Measurements from ENCODE around the gene DHX30.

The DHX30 gene

GRCh38 chr3:47849186-47849698 lies 46.3 kb downstream of the DHX30 start:
- no peak for DNase-seq (ENCODE audit: low read depth)
- no peak overlapping the region for H3K4me3 ChIP-seq (ENCODE audit: low read length)
- TF ChIP-seq, protein P1, sequence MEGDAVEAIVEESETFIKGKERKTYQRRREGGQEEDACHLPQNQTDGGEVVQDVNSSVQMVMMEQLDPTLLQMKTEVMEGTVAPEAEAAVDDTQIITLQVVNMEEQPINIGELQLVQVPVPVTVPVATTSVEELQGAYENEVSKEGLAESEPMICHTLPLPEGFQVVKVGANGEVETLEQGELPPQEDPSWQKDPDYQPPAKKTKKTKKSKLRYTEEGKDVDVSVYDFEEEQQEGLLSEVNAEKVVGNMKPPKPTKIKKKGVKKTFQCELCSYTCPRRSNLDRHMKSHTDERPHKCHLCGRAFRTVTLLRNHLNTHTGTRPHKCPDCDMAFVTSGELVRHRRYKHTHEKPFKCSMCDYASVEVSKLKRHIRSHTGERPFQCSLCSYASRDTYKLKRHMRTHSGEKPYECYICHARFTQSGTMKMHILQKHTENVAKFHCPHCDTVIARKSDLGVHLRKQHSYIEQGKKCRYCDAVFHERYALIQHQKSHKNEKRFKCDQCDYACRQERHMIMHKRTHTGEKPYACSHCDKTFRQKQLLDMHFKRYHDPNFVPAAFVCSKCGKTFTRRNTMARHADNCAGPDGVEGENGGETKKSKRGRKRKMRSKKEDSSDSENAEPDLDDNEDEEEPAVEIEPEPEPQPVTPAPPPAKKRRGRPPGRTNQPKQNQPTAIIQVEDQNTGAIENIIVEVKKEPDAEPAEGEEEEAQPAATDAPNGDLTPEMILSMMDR (IDR thresholded peaks at IDR 0.05; ENCODE audit: insufficient read depth, low read depth, low read length, missing control alignments) = no peak

DNA sequence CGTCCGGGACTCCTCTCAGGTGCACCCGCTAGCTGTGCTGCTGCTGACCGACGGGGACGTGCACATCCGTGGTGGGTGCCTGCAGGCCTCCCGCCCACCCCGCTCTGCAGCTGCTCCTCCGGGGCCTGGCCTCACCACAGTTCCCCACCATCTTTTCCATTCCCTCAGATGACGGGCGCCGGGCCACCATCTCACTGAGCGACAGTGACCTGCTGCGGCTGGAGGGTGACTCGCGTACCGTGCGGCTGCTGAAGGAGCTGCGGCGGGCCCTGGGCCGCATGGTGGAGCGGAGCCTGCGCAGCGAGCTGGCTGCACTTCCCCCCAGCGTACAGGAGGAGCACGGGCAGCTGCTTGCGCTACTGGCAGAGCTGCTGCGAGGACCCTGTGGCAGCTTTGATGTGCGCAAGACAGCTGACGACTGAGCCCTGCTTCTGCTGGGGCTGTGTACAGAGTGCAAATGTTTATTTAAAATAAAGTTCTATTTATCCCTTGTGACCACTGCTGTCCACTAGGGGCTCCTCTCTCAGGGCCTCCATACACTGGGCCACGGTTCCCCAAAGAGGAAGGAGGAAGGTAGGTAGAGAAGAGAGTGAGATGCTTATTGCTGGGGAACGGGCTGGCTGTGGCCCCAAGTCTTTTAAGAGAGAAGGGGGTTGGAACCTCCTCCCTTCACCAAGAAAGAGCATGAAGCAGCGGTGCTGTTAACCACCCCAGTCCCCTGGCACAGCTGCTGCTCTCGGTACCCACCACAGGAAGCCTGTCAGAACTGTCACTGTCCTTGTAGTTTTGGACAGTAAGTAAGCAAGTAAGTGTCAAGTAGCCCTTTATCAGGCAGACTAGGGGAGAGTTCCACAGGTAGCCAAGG lies 47.0 kb downstream of the DHX30 start:
- DNase-seq (ENCODE audit: low read depth) = peak; percentile 36
- TF ChIP-seq, protein P1 (IDR thresholded peaks at IDR 0.05; ENCODE audit: insufficient read depth, low read depth, low read length, missing control alignments) = peak; percentile 49
- H3K4me3 ChIP-seq (ENCODE audit: low read length) = no peak overlapping the region

DNA sequence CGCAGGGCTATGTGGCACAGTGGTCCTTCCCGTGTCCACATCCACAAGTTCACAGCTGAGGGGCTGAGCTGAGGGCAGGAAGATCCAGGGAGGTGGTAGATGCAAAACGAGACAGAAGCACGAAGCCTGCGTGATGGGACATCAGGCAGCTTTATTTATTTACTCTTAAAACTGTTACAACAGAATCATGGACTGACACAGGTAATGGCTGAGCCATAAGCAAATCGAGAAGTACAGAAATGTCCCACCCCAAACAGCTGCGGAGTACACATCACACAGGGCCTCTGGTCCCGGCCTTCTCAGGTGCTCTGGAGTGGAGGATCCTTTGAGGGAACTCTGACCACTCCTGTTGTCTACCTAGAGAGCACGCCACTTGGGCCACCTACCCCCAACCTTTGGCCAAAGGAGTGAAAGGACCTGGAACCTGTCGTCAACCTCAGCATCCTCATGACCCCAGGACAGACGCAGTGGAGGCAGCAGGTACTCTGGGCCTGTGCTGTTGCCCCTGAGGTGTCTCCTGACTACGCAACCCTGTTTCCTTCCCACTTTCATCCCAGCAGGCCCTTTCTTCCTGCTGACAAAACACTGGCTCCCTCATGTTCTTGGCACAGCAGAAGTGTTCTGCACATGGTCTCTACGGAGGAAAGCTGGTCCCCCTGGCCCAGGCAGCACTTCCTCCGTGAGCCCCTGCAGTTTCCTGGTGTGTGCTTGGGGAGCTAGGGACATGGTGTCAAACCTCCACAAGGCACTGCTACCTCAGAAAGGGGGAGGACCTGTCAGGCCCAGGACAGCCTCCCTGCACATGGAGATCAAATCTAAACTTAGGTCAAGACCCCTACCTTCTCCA lies 47.8 kb downstream of the DHX30 start:
- no peak overlapping the region for H3K4me3 ChIP-seq (ENCODE audit: low read length)
- TF ChIP-seq, protein P1 (IDR thresholded peaks at IDR 0.05; ENCODE audit: insufficient read depth, low read depth, low read length, missing control alignments) = no peak
- no peak for DNase-seq (ENCODE audit: low read depth)

DNA sequence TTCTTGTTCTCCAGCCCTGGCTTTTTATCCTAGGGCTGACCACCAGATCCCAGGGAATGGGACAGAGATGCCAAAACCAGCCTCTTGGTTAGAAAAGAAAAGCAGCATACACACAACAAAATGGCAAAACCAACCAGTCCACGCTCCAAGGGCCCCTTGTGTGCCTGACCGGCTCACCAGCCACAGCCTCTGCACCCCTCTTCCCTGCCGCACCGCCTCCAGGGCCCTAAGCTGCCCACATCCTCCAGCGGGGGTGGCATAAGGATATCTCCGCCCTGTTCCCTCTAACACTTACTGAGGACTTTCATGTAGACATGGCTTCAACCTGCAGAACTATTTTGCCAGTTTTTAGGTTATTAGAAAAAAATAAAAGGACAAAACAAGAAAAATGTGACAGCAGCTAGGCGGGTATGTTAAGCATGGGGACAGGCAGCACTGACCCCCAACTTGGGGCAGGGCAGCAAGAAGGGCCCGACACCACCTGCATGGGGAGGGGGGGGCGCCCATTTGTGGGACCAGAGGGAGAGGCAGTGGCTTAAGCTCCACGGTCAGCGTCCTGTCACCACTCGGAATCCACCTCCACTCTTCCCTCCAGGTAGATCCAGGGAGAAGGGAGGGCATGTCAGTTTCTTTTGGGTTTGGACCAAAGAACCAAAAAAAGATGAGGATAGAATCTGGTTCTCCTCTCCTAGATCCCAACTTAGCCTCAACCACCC lies 49.1 kb downstream of the DHX30 start:
- TF ChIP-seq, protein P1 (IDR thresholded peaks at IDR 0.05; ENCODE audit: insufficient read depth, low read depth, low read length, missing control alignments) = no peak
- DNase-seq (ENCODE audit: low read depth) = no peak
- H3K4me3 ChIP-seq (ENCODE audit: low read length) = no peak overlapping the region

GRCh38 chr3:47852604-47853602 lies 50.0 kb downstream of the DHX30 start:
- TF ChIP-seq, protein P1 (IDR thresholded peaks at IDR 0.05; ENCODE audit: insufficient read depth, low read depth, low read length, missing control alignments) = no peak
- DNase-seq (ENCODE audit: low read depth) = no peak

More at GRCh38 chr3:47852604-47853602, 50.0 kb downstream of the DHX30 start:
- no peak overlapping the region for H3K4me3 ChIP-seq (ENCODE audit: low read length)
